HG03196 (cell line): ENCODE measurements around the gene ARRB2.

ENCODE experiments used
- ATAC-seq: cut with Tn5 transposase; IDR thresholded peaks from one replicate; pipeline ENCODE4 v1.9.1; 2021; ENCODE audit not compliant: unreplicated experiment

The ARRB2 gene

DNA sequence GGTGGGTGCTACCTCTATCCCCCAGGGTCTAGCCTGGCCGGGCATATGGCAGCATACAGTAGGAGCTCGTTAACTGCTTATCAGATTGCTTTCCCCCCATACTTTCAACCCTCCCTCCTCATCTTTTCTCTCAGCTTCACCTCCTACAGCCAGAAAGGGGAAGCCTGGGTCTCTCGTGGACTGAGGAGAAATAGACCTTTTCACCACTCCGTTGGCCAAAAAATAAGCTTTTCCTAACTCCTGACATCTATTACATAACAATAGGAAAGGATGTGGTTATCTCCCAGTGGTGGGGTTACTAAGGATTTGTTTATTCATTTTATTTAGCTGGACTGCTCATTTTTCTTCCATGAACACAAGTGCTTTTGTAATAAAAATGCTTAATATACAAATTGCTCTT is 38.3 kb downstream of the ARRB2 start:
- ATAC-seq = no peak

DNA sequence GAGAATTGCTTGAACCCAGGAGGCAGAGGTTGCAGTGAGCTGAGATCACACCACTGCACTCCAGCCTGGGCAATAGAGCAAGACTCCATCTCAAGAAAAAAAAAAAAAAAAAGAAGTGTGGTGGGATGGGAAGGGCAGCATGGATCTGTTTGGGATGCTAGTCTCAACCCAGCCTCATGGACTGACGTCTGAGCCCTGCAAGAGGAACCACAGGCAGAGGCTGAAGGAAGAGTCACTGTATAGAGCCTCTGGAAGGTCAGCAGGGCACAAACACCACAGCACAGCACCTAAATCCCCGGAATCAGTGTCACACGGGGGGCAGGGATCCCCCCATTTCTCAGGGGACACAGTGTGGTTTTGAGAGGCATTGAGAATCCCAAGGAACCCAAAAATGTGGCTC is 40.2 kb downstream of the ARRB2 start:
- ATAC-seq = no peak

DNA sequence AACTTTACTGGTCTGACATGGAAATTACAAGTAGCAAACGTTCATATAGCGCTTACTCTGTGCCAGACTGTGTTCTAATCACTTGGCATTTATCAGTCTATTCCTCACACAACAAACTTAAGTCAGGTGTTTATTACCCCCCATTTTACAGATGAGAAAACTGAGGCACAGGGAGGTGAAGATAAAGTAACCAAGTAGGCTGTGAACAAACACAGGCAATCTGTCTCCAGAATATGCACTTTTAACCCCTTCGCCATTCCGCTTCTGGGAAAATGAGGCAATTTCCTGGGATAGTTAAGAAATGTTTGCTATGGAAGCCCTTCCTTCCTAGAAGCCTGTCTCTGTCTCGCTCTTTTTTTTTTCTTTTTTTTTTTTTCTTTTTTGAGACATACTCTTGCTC is 41.5 kb downstream of the ARRB2 start:
- no peak for ATAC-seq

DNA sequence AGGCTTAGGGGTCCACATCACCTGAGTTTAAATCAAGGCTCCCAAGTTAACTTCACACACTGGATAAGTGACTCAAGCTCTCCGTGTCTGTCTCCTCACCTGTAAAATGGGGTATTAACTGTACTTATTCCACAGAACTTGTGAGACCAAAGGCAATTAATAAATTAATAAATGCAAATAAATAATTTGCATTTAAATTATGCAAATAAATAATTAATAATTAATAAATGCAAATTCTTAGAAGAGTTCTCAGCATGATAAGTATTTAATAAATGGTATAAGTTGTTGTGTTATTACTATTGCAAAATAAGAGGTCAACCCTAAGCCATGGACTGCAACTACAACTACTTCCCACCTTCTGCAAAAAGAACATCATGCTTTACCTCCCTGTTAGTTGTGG is 43.0 kb downstream of the ARRB2 start:
- ATAC-seq = no peak

- no peak for ATAC-seq
These were observed 49.4 kb downstream of the ARRB2 start for GRCh38 chr17:4759776-4760236.

GRCh38 chr17:4764595-4764994 is 54.2 kb downstream of the ARRB2 start:
- no peak for ATAC-seq

GRCh38 chr17:4766201-4766600 is 55.8 kb downstream of the ARRB2 start:
- no peak for ATAC-seq

DNA sequence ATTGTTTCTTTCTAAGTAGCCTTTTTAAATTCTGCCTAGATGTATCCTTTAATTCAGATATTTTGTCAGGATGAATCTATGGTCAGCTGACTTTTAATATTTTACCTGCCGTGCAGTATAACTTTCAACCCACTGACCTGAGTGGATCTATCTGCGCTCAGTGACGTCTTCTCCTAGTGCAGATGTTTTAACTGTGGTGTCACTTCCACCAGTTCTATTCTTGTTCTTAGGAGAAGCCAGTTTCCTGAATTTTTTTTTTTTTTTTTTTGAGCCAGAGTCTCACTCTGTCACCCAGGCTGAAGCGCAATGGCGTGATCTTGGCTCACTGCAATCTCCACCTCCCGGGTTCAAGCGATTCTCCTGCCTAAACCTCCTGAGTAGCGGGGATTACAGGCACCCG is 56.3 kb downstream of the ARRB2 start:
- no peak for ATAC-seq

DNA sequence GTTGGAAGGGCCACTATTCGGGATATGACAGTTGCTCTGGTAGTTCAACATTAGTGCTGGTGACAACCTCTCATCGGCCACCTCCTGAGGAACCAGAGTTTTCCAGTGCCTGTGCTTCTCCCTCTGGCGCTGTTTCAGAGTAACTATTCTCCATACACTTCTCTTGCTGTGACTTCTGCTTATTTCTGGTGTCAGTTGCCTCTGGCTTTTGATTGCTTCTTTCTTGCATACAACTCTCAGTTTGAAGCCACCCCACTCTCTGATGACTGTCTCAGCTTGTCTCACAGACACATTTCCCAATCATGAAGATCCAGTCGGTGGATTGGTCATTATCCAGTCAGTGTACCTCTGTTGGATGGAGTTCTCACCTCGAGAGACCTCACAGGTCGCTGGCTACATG is 57.9 kb downstream of the ARRB2 start:
- no peak for ATAC-seq

DNA sequence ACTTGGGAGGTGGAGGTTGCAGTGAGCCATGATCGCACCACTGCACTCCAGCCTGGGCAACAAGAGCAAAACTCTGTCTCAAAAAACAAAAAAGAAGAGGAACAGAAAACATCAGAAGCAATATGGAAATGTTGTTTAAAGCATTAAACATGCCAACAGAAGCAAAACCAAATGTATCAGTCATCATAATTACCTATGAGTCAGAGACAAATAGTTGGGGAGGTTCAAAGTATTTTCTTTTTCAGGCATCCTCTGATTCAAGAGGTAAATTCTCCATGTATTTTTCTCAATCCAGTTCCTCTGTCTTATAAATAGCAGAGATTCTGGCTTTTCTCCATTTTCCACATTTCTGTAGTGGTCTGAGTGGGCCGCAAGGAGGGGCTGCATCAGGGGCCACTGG is 59.2 kb downstream of the ARRB2 start:
- no peak for ATAC-seq
